Forelimb muscle (tissue), 1 donor: ENCODE data around the gene RFTN1. TPM values are rescaled to one million over a fixed set of nuclear protein-coding genes. Genes with fewer than 3 reads are reported as not detected.

Experiments used
- DNase-seq: peaks from one replicate; pipeline ENCODE4 v3.0.0-alpha.2; 2013; ENCODE audit warnings: low read depth
- polyA plus RNA-seq: library from polyadenylated mRNA; unstranded; fragments of 120-200 nt; gene quantifications from one replicate; pipeline ENCODE4 v1.2.1, GENCODE V29; 2013; ENCODE audit not compliant: insufficient read length

The RFTN1 gene
- polyA plus RNA-seq, 1 donor: 12.1 TPM

DNA sequence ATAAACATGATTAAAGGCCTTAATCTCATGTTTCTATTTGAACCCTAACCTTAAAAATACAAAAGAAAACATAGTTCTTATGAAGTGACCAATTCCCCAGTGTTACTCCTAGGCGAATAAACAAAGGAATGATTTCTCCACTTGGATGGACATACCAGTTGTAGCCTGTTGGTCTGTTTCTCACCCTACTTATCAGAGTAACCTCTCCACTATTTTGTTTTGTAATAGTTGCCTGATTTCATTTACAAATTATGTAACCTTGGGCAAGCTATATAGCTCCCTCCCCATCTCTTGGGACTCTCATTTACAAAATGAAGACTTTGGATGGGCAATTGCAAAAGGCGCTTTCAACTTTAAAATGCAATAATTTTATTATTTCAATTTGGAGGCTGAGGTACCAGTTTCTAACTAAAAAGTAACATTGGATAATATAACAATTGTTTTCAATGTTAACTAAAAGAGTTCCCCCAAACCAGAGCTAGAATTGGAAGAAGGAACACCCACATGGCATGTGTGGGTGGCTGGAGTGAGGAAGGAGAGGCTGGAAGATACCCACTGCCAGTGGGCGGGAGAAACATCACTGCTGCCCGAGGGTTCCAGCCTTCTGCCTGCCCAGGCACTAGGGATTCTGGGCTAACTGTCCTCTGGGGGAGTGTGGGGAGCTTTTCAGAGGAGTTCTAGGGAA lies 74.2 kb downstream of the RFTN1 start:
- DNase-seq: no peak

- no peak for DNase-seq
Observed at GRCh38 chr3:16437640-16438039, 75.9 kb downstream of the RFTN1 start.

DNA sequence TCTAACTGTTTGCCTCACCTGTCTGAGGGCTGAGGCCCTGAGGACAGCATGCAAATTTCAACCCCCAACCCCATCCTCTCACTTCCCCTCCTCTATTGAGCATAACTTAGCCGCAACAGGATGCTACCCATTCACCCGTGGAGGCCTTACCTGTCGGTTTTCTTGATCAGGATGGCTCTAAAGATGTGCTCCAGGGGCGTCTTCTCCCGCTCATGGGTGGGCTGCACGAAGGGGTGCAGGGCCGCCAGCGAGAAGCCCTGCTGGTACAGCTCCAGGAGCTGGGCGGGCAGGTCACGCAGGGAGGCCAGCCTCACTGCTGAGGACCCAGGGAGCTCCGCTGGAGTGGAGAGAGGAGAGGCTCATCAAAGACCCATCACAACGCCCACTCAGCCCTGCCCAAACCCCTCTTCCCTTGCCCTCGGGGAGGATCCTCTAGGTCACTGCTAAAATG lies 79.8 kb downstream of the RFTN1 start:
- no peak for DNase-seq

DNA sequence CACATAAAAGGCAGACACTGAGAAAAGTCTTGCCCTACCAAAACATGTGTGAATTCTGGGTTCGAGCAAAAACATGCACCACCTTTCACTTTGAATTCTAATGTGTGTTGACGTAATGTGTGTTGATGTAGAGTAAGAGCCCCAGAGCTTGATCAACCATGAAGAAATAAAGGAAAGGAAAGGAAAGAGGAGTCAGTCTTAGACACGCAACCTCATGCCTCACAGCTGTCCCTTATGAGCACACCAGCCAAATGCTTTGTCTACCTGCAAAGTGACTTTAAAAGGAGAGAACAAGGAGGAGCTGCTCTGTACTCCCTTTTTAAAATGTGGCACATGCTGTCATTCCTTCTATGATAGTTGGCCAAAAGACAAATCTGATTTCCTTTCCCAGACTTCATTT lies 80.8 kb downstream of the RFTN1 start:
- no peak for DNase-seq

DNA sequence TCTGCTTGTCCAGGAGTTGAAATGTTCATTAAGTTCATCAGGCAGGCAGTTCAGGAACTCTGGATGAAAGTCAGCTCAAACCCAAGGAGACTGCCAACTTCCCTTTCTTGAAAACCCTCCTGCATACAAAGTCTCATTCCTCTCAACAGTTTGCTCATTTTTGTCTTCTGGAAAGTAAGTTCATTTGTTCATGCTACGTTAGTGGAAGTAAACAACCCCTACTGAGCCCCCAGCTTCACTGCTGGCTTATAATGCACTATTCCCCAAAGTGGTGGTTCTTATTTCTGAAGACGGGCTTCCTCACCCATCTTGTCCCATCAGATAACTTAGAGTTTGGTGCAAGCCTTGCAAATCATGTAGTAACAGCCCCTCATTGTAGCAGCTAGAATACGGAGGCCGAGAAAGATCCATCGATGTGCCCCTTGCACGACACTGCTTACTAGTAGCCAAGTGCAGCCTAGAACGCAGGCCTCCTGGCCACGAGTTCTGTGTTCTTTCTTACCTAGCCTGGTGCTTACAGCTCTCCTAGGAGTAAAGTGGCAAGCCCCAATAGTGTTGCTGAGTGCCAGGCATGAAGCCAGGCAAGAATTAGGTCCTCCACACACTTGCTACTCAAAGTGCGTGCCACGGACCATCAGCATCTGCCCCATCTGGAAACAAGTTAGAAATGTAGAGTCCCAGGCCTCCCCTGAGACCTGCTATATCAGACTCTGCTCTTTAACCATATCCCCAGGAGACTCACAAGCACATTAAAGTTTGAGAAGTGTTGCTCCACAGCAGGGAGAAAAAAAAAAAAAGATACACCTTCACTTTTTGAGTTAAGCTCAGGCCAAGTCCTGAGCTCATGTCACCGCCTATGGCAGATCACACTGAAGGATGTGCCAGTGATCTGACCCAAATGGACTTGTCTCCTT lies 82.5 kb downstream of the RFTN1 start:
- no peak for DNase-seq

GRCh38 chr3:16429086-16429485 lies 84.4 kb downstream of the RFTN1 start:
- DNase-seq: no peak

- DNase-seq: no peak
Observed at GRCh38 chr3:16428612-16429011, 84.9 kb downstream of the RFTN1 start.

GRCh38 chr3:16427103-16427965 lies 86.2 kb downstream of the RFTN1 start:
- DNase-seq: no peak

GRCh38 chr3:16426665-16427064 lies 86.8 kb downstream of the RFTN1 start:
- DNase-seq: no peak

- DNase-seq: no peak
Observed at GRCh38 chr3:16426029-16426400, 87.5 kb downstream of the RFTN1 start.

DNA sequence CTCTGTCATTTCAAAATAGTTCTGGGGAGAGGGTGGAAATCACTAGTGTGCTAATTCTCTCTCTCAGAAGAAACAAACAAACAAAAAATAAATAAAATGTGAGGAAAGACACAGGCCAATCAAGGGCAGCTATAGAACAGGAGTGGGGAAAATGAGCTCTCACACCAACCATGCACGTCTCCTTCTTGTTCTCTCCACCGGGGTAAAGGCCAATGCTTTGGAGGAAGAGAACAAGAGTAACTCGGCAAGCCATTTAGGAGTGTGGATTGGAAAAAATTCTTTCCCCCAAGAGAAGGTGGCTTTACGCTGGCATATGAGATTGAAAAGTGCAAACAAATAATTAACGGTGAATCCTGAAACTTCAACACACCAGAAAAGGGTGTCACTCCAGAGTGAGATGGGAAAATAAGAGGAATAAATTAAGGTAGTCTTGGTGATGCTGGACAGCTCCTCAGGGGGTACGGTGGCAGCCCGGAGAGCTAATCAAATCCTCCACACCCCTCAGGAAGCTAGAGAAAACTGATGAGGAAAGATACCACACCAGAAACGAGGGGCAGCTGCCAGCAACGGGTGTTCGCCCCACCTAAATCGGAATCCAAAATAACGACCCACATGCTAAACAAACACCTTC lies 88.0 kb downstream of the RFTN1 start:
- no peak for DNase-seq

GRCh38 chr3:16423947-16424673 lies 89.4 kb downstream of the RFTN1 start:
- no peak for DNase-seq

DNA sequence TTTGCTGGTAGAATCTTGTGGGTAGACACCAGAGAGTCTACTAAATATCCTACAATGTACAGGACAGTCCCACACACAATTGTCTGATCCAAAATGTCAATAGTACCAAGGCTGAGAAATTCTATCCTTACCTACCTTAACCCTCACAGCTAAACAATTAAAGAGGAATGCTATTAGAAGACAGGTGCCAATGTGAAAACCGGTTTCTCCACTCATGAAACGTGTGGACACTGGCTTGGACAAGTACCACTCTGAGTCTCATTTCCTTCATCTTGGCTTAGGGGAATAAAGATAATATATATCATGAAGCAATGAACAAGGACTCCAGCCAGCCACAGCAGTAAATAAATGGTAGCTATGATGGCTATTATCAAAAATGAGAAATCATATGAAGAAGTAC lies 90.2 kb downstream of the RFTN1 start:
- no peak for DNase-seq

DNA sequence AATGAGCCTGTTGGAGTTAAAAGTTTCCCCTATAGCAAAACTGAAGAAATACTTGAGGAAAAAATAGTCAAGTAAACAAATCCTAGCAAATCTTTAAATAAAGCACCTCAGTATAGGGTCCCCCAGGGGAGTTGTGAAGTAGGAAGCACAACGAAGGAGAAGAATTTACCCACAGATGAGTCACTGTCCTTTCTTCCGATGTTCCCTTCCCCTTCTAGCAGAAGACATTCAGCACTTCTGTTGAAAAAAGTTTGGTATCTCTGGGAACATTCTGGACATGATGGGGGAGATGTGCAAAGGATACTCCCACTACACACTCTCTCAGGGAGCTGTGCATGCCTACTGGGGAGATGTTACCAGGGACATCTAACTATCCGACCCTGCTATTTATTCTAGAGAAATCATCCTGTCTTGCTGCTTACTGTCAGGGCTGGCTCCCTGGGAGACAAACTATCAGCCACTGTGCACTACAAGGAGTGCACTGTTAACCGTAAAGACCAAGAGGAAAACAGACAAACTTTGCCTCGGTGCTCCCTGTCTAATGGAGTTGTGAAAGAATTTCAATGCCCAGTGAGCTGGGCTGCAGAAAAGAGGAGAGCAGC lies 93.8 kb downstream of the RFTN1 start:
- DNase-seq: no peak

DNA sequence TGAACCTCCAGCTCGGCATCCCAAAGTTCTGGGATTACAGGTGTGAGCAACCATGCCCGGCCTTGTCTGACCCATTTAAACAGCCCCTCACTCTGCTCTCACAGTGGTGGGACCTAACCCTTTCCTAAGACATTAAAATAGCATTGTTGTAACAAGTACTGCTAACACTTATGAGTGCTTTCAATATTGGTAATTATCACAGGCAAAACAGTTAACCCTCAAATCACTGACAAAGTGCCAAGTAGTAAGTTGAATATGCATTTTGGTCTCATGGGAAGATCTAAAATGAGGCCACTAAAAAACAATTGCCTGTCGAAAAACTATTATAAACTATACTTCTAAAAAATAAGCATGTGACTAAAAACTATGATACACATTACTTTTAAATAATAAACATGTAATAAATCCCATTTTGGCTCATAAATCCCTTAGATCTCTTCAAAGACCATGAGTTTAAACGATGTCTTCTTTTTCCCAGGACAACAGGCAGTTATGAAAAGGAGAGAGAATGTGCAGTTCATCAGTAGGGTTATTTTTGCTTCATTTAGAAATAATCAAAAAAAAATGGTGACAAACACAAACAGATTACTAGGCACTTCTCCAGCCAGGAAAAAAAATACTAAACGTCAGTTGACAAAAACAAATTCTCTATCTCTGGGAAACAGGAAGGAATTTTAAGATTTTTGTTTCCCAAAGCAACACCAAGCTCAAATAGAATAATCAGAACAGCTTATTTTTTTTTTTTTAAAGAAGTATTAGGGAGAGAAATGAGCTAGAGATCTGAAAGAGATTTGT lies 95.4 kb downstream of the RFTN1 start:
- DNase-seq: no peak

GRCh38 chr3:16415911-16416476 lies 97.5 kb downstream of the RFTN1 start:
- no peak for DNase-seq

DNA sequence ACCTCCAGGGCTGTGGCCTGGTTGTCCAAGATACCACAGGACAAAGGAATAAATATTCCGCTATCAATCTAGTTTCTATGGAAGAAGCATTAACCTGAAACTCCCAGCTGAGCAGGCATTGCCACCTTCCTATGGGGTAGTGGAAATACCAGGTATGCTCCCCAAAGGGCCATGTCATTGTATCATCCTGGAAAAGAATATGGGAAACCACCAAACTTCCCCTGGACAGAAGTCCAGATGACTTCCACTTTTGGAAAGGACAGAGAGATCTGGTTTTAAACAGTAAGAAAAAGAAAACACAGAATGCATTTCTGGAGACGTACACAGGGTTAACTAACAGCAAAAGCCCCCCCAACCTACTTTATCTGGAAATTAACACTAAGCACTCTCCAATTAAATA lies 100.2 kb downstream of the RFTN1 start:
- DNase-seq: no peak

DNA sequence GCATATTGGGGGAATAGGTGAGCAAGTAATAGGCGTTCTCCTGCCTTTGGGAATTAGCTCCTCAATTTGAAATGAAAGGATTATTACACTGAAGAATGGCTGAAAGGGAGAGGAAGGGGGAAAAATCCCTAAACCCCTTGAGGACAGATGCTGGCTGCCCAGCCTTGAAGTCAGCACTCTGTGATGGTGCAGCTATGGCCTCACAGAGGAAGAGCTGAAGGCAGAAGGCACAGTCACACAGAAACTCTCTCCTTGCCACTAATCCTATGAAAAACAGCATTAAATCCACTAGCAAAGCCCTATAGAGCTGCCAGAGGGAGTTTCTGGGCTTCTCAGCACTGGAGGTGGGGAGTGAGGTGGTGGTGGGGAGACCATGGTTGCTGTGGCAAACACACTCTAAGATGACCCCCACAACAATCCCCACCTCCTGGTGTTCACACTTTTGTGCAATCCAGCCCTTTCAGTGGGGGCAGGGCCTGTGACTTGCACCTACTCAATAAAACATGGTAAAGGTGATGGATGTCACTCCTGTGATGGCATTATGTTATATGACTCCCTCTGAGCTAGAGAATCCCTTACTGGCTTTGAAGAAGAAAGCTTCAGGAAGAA lies 101.2 kb downstream of the RFTN1 start:
- DNase-seq: no peak

- DNase-seq: no peak
Observed at GRCh38 chr3:16411441-16411840, 102.1 kb downstream of the RFTN1 start.
